ENCODE results near the gene PPM1H.
"Not testable (repeated sequence)": the region's sequence is repeated elsewhere in the genome, so short reads cannot be mapped to it uniquely, and the experiment has no call there.

The PPM1H gene

GRCh38 chr12:62683776-62684569 lies 251.0 kb downstream of the PPM1H start:
- no peak for DNase-seq (ENCODE audit: low read depth in 2 of 2)

GRCh38 chr12:62681306-62681705 lies 253.6 kb downstream of the PPM1H start:
- no peak for DNase-seq (ENCODE audit: low read depth in 2 of 2)

GRCh38 chr12:62679608-62680007 lies 255.3 kb downstream of the PPM1H start:
- DNase-seq (ENCODE audit: low read depth in 2 of 2): no peak

GRCh38 chr12:62677355-62677754 lies 257.6 kb downstream of the PPM1H start:
- DNase-seq (ENCODE audit: low read depth in 2 of 2): no peak

- no peak for DNase-seq (ENCODE audit: low read depth in 2 of 2)
Observed at GRCh38 chr12:62676521-62677307, 258.2 kb downstream of the PPM1H start.

GRCh38 chr12:62673028-62673815 lies 261.7 kb downstream of the PPM1H start:
- DNase-seq (ENCODE audit: low read depth in 2 of 2): no peak

- no peak for DNase-seq (ENCODE audit: low read depth in 2 of 2)
Observed at GRCh38 chr12:62670986-62671720, 263.8 kb downstream of the PPM1H start.

- no peak for DNase-seq (ENCODE audit: low read depth in 2 of 2)
Observed at GRCh38 chr12:62668782-62669181, 266.2 kb downstream of the PPM1H start.

- DNase-seq (ENCODE audit: low read depth in 2 of 2): not testable (repeated sequence)
Observed at GRCh38 chr12:62664951-62665350, 270.0 kb downstream of the PPM1H start.

GRCh38 chr12:62660756-62661155 lies 274.2 kb downstream of the PPM1H start:
- no peak for DNase-seq (ENCODE audit: low read depth in 2 of 2)

GRCh38 chr12:62659453-62660295 lies 275.3 kb downstream of the PPM1H start:
- DNase-seq (ENCODE audit: low read depth in 2 of 2): no peak

GRCh38 chr12:62658910-62659309 lies 276.0 kb downstream of the PPM1H start:
- DNase-seq (ENCODE audit: low read depth in 2 of 2): no peak

- DNase-seq (ENCODE audit: low read depth in 2 of 2): no peak
Observed at GRCh38 chr12:62657363-62657632, 277.7 kb downstream of the PPM1H start.

- no peak for DNase-seq (ENCODE audit: low read depth in 2 of 2)
Observed at GRCh38 chr12:62656591-62657362, 278.2 kb downstream of the PPM1H start.

- DNase-seq (ENCODE audit: low read depth in 2 of 2): no peak
Observed at GRCh38 chr12:62655666-62656151, 279.2 kb downstream of the PPM1H start.

- no peak for DNase-seq (ENCODE audit: low read depth in 2 of 2)
Observed at GRCh38 chr12:62654326-62655241, 280.4 kb downstream of the PPM1H start.

GRCh38 chr12:62653740-62654139 lies 281.2 kb downstream of the PPM1H start:
- no peak for DNase-seq (ENCODE audit: low read depth in 2 of 2)

GRCh38 chr12:62653304-62653703 lies 281.6 kb downstream of the PPM1H start:
- no peak for DNase-seq (ENCODE audit: low read depth in 2 of 2)

GRCh38 chr12:62651138-62651537 lies 283.8 kb downstream of the PPM1H start:
- DNase-seq (ENCODE audit: low read depth in 2 of 2): no peak
